HepG2 (cell line): ENCODE results near the gene SLC11A1. TPM values are rescaled to one million over a fixed set of nuclear protein-coding genes. Genes with fewer than 3 reads are reported as not detected.

Experiments
- ATAC-seq: fragments of 200-7000 bp; cut with Tn5 transposase; 3 replicates; pipeline ENCODE4 v1.9.1; 2020; ENCODE audit warnings: mild to moderate bottlenecking, moderate library complexity
- BruUV-seq: library from RNA; stranded (reverse); fragments of 400-500 nt; replicated peaks from 2 replicates; lab custom pipeline; 2021; lab: Mats Ljungman, UMichigan
- CTCF ChIA-PET: fragments of 300-600 bp; formaldehyde crosslinking; extraction: SDS; loops from one replicate; lab custom pipeline; 2021; ENCODE audit warnings: low total read pairs, inconsistent platforms, low intra/inter-chr PET ratio; lab: Yijun Ruan, JAX
- POLR2A ChIA-PET: fragments of 350-600 bp; sonication (Branson Sonifier 250); formaldehyde crosslinking; loops from one replicate; lab custom pipeline; 2020; ENCODE audit warnings: antibody characterized with exemption, inconsistent platforms; lab: Yijun Ruan, JAX
- DNase-seq: peaks from one replicate; pipeline ENCODE4 v3.0.0-alpha.2; 2015; ENCODE audit warnings: low spot score
- FAIRE-seq: peaks from 3 replicates; lab custom pipeline; 2011; peaks lifted over from hg19 to GRCh38; lab: Jason Lieb, UNC
- H2AFZ ChIP-seq: one replicate; pipeline ENCODE4 v1.6.1; 2011; ENCODE audit warnings: low read length, inconsistent platforms
- H3K27ac ChIP-seq: fragments of 300-600 bp; 3 replicates; pipeline ENCODE4 v1.8.0; 2011; ENCODE audit warnings: mixed run types, mild to moderate bottlenecking, mixed read lengths, low read length, inconsistent platforms; ENCODE audit not compliant: insufficient read depth; ENCODE audit errors: extremely low read length
- H3K27me3 ChIP-seq, 2 experiments: fragments of 200-600 bp in 1 of 2; 2 replicates in 1 of 2; 3 replicates in 1 of 2; pipeline versions ENCODE4 v1.6.0 to v1.8.0; 2011; ENCODE audit warnings: low read length in 2 of 2, mild to moderate bottlenecking in 2 of 2, moderate library complexity in 2 of 2, inconsistent platforms in 1 of 2; ENCODE audit not compliant: insufficient read depth in 2 of 2, control insufficient read depth in 1 of 2
- H3K36me3 ChIP-seq, 2 experiments: fragments of 200-600 bp in 1 of 2; replicated peaks in 1 of 2; 2 replicates in 1 of 2; 3 replicates in 1 of 2; pipeline versions ENCODE4 v1.5.1 to v1.8.0; 2011; ENCODE audit warnings: low read length in 2 of 2, inconsistent platforms in 1 of 2; ENCODE audit not compliant: insufficient read depth in 2 of 2, control insufficient read depth in 1 of 2
- H3K4me1 ChIP-seq: 2 replicates; pipeline ENCODE4 v1.5.1; 2012; ENCODE audit warnings: low read length, inconsistent platforms; ENCODE audit not compliant: insufficient read depth
- H3K4me2 ChIP-seq: 2 replicates; pipeline ENCODE4 v1.6.0; 2011; ENCODE audit warnings: low read depth, low read length, inconsistent platforms
- H3K4me3 ChIP-seq, 3 experiments: fragments of 200-600 bp in 1 of 3; sonication (generic), shearing (Covaris generic) in 1 of 3; replicated peaks in 1 of 3; 2 replicates each; pipeline ENCODE4 v1.5.1; 2011 to 2016; ENCODE audit warnings: low read length in 3 of 3, inconsistent platforms in 2 of 3, low read depth in 2 of 3, mild to moderate bottlenecking in 2 of 3, control low read depth in 1 of 3, mixed read lengths in 1 of 3; ENCODE audit not compliant: insufficient read depth in 1 of 3
- H3K79me2 ChIP-seq: one replicate; pipeline ENCODE4 v1.6.1; 2011; ENCODE audit warnings: low read length, inconsistent platforms; ENCODE audit not compliant: insufficient read depth
- H3K9ac ChIP-seq: 2 replicates; pipeline ENCODE4 v1.6.0; 2011; ENCODE audit warnings: mild to moderate bottlenecking, low read depth, low read length, inconsistent platforms; ENCODE audit not compliant: insufficient read depth
- H3K9me3 ChIP-seq: 2 replicates; pipeline ENCODE4 v1.5.1; 2012; ENCODE audit warnings: mild to moderate bottlenecking, low read length
- H4K20me1 ChIP-seq: 2 replicates; pipeline ENCODE4 v1.6.0; 2011; ENCODE audit warnings: inconsistent platforms, mild to moderate bottlenecking, low read length, moderate library complexity; ENCODE audit not compliant: insufficient read depth
- AKAP8 ChIP-seq: sonication (generic); formaldehyde crosslinking; IDR thresholded peaks from 2 replicates; pipeline ENCODE4 v1.5.1; 2020; ENCODE audit warnings: mild to moderate bottlenecking, missing genetic modification reagents
- ATF5 ChIP-seq: sonication (generic); formaldehyde crosslinking; IDR thresholded peaks from 2 replicates; pipeline ENCODE4 v1.4.0; 2020; ENCODE audit warnings: mild to moderate bottlenecking, low read depth, missing genetic modification reagents
- CEBPB ChIP-seq: IDR thresholded peaks from 2 replicates; pipeline ENCODE4 v1.6.1; 2011; ENCODE audit warnings: low read depth, low read length, improper control_type of control experiment, borderline replicate concordance
- HNRNPUL1 ChIP-seq: fragments of 200-400 bp; formaldehyde crosslinking; IDR thresholded peaks from 2 replicates; pipeline ENCODE4 v1.6.1; 2017; ENCODE audit warnings: low read depth, mild to moderate bottlenecking, low read length, moderate library complexity
- KMT2A ChIP-seq: sonication (generic); formaldehyde crosslinking; IDR thresholded peaks from 2 replicates; pipeline ENCODE4 v1.4.0; 2020; ENCODE audit warnings: missing genetic modification reagents
- SOX13 ChIP-seq, 3 experiments: fragments of 450-650 bp in 1 of 3; sonication (generic) in 1 of 3; formaldehyde crosslinking in 1 of 3; IDR thresholded peaks in 2 of 3; conservative IDR thresholded peaks in 1 of 3; 2 replicates each; pipeline versions ENCODE4 v1.5.0 to v1.6.1; 2016 to 2020; ENCODE audit warnings: antibody characterized with exemption in 1 of 3, mild to moderate bottlenecking in 1 of 3, missing compliant biosample characterization in 1 of 3, missing genetic modification reagents in 1 of 3, moderate library complexity in 1 of 3
- SOX5 ChIP-seq: IDR thresholded peaks from 2 replicates; pipeline ENCODE4 v1.6.1; 2016; ENCODE audit warnings: borderline replicate concordance
- THRA ChIP-seq: sonication (generic); formaldehyde crosslinking; IDR thresholded peaks from 2 replicates; pipeline ENCODE4 v1.4.0; 2020; ENCODE audit warnings: missing genetic modification reagents, borderline replicate concordance
- ZC3H4 ChIP-seq: sonication (generic); formaldehyde crosslinking; IDR thresholded peaks from 2 replicates; pipeline ENCODE4 v1.4.0; 2020; ENCODE audit warnings: missing genetic modification reagents, borderline replicate concordance
- ZFYVE20 ChIP-seq: sonication (generic); formaldehyde crosslinking; IDR thresholded peaks from 2 replicates; pipeline ENCODE4 v1.8.0; 2023; ENCODE audit warnings: low read depth, mild to moderate bottlenecking, moderate library complexity, missing genetic modification reagents, borderline replicate concordance
- ZNF496 ChIP-seq: sonication (generic); formaldehyde crosslinking; IDR thresholded peaks from 2 replicates; pipeline ENCODE4 v1.8.1; 2023; ENCODE audit warnings: mild to moderate bottlenecking, moderate library complexity, missing genetic modification reagents; ENCODE audit not compliant: insufficient replicate concordance
- ZNF510 ChIP-seq: sonication (generic); formaldehyde crosslinking; IDR thresholded peaks from 2 replicates; pipeline ENCODE4 v1.4.0; 2020; ENCODE audit warnings: low read depth, mild to moderate bottlenecking, missing genetic modification reagents
- WGBS: methylation state at CpG from one replicate; pipeline ENCODE4 v1.1.6; 2017; ENCODE audit warnings: low lambda C conversion rate; 5-methylcytosine and 5-hydroxymethylcytosine counted together
- in situ Hi-C: cut with HindIII; loops from 2 replicates; pipeline ENCODE4 v1.10.0; 2017; ENCODE audit warnings: low pct_unique_long_range_greater_than_20kb; ENCODE audit not compliant: extremely low pct_ligation_motif_present
- intact Hi-C: fragments of 100-400 bp; cut with micrococcal nuclease; formaldehyde crosslinking; loops from one replicate; pipeline ENCODE4 v1.10.0; 2022; ENCODE audit not compliant: unreplicated experiment
- polyA plus RNA-seq, 8 experiments: library from polyadenylated mRNA; depleted of rRNA in 3 of 8; stranded (reverse) in 7 of 8; unstranded in 1 of 8; fragments of >200 nt; fragmentation: Illumina TruSeq in 4 of 8; extraction: Trizol in 4 of 8; gene quantifications; 2 replicates each; pipeline versions ENCODE4 v1.2.1 to v1.2.3, GENCODE V29; 2011 to 2016; ENCODE audit warnings: low read depth in 4 of 8, missing spikeins in 1 of 8, mixed read lengths in 1 of 8; ENCODE audit not compliant: insufficient read depth in 1 of 8
- total RNA-seq, 5 experiments: library from RNA; depleted of rRNA; stranded (reverse); fragments of >200 nt; fragmentation: Illumina TruSeq; extraction: Trizol; gene quantifications; 2 replicates each; pipeline ENCODE4 v1.2.3, GENCODE V29; 2016; ENCODE audit warnings: low read depth in 1 of 5

The SLC11A1 gene
- total and polyA plus RNA-seq, 2 of the 13 experiments (the other 11 are each of a cell fraction or from before 2014, with no cell fraction given) = 0.33 to 2.3 TPM

GRCh38 chr2:218374795-218375194 is 7.3 kb upstream of the SLC11A1 start (continued):
- TF ChIP-seq THRA (CRISPR knock-in tag) = no peak
- TF ChIP-seq KMT2A (CRISPR knock-in tag) = no peak
- no peak for TF ChIP-seq ZFYVE20 (CRISPR knock-in tag)
- TF ChIP-seq SOX13 (IDR thresholded peaks at IDR 0.05) = no peak
- TF ChIP-seq SOX13 (CRISPR knock-in tag; conservative IDR thresholded peaks at IDR 0.05 in 1 of 2, IDR thresholded peaks at IDR 0.05 in 1 of 2) = no peak
- TF ChIP-seq SOX5 = no peak
- no peak for TF ChIP-seq ZNF496 (CRISPR knock-in tag)
- peak; percentile 59; the same call in 1 of the 2 replicates for TF ChIP-seq CEBPB
- TF ChIP-seq HNRNPUL1 = no peak

GRCh38 chr2:218375212-218375611 is 6.9 kb upstream of the SLC11A1 start:
- 5% methylated on average over 2 of the region's 2 CpGs for WGBS
- H3K27me3 ChIP-seq = peaks cover 2 to 6% of the 10 kb centered on the region in 2 experiments; a peak in 2 of 5 replicates
- no peaks in the 10 kb centered on the region for H4K20me1 ChIP-seq
- BruUV-seq = no TSS peak
- H3K79me2 ChIP-seq = no peaks in the 10 kb centered on the region
- CTCF ChIA-PET = no interaction called here
- H3K4me1 ChIP-seq = peaks cover 41% of the 10 kb centered on the region
- no peak overlapping the region for H3K4me3 ChIP-seq
- POLR2A ChIA-PET = no interaction called here
- no peaks in the 10 kb centered on the region for H3K9me3 ChIP-seq
- no peak overlapping the region for H3K9ac ChIP-seq
- FAIRE-seq (no peak), ATAC-seq (no peak), DNase-seq (no peak)
- in situ Hi-C loops = no loop called here
- H2AFZ ChIP-seq = no peak overlapping the region
- no peaks in the 10 kb centered on the region for H3K36me3 ChIP-seq
- intact Hi-C loops = no loop called here
- no peak for TF ChIP-seq ZC3H4 (CRISPR knock-in tag)
- no peak for TF ChIP-seq ATF5
- no peak for TF ChIP-seq AKAP8 (CRISPR knock-in tag)
- no peak for TF ChIP-seq ZNF510 (CRISPR knock-in tag)
- H3K27ac ChIP-seq = no peak overlapping the region
- no peak overlapping the region for H3K4me2 ChIP-seq
